Measurements from ENCODE around the gene DNM3. TPM values are rescaled to one million over a fixed set of nuclear protein-coding genes. Genes with fewer than 3 reads are reported as not detected.
"Not testable (repeated sequence)": the region's sequence is repeated elsewhere in the genome, so short reads cannot be mapped to it uniquely, and the experiment has no call there.

Gene DNM3
- total and polyA plus RNA-seq, 12 donors = 7.2 to 78.6 (median 18.4) TPM

GRCh38 chr1:171799166-171799565 is 42.1 kb upstream of the DNM3 start:
- WGBS, 4 donors = 57 to 68% (median 63%) methylated on average over 4 of the region's 4 CpGs
- H3K27ac ChIP-seq = no peak overlapping the region
- intact Hi-C loops (cut with DNase I) = no loop called here
- no peaks in the 10 kb centered on the region for H3K9me3 ChIP-seq (replicated peaks in 1 of 3)
- H3K36me3 ChIP-seq (replicated peaks in 1 of 2) = peaks cover 0 to 14% of the 10 kb centered on the region in 2 donors
- DNase-seq = peak in 1 of 7 donors; percentile 41
- no peak overlapping the region for H3K4me3 ChIP-seq
- H3K4me1 ChIP-seq (replicated peaks in 1 of 2) = peaks cover 16 to 17% of the 10 kb centered on the region in 2 donors
- H3K27me3 ChIP-seq = no peaks in the 10 kb centered on the region
- TF ChIP-seq POLR2A (IDR thresholded peaks at IDR 0.05) = no peak
- TF ChIP-seq CTCF (IDR thresholded peaks at IDR 0.05) = no peak

- 98 to 100% (median 100%) methylated on average over 2 of the region's 2 CpGs for WGBS, 4 donors
- H3K4me3 ChIP-seq; intact Hi-C loops (cut with DNase I): not testable (repeated sequence)
Measured at GRCh38 chr1:171799698-171800097, 41.6 kb upstream of the DNM3 start.

GRCh38 chr1:171800342-171800741 is 41.0 kb upstream of the DNM3 start:
- H3K27ac ChIP-seq = no peak overlapping the region
- intact Hi-C loops (cut with DNase I) = no loop called here
- no peaks in the 10 kb centered on the region for H3K27me3 ChIP-seq
- no peak overlapping the region for H3K4me3 ChIP-seq
- 91 to 96% (median 94%) methylated on average over 3 of the region's 3 CpGs for WGBS, 4 donors
- peaks cover 0 to 5% of the 10 kb centered on the region in 2 donors for H3K36me3 ChIP-seq (replicated peaks in 1 of 2)
- no peak for TF ChIP-seq POLR2A (IDR thresholded peaks at IDR 0.05)
- no peak for TF ChIP-seq CTCF (IDR thresholded peaks at IDR 0.05)
- DNase-seq = no peak
- H3K9me3 ChIP-seq (replicated peaks in 1 of 3) = no peaks in the 10 kb centered on the region
- peaks cover 17 to 19% of the 10 kb centered on the region in 2 donors for H3K4me1 ChIP-seq (replicated peaks in 1 of 2)

More at GRCh38 chr1:171799698-171800097, 41.6 kb upstream of the DNM3 start:
- not testable (repeated sequence) for DNase-seq; H3K27me3 ChIP-seq; H3K27ac ChIP-seq; H3K36me3 ChIP-seq (replicated peaks in 1 of 2); H3K9me3 ChIP-seq (replicated peaks in 1 of 3)
- H3K4me1 ChIP-seq (replicated peaks in 1 of 2) = peaks cover 16 to 17% of the 10 kb centered on the region in 2 donors

- H3K36me3 ChIP-seq (replicated peaks in 1 of 2) = peaks cover 0 to 5% of the 10 kb centered on the region in 2 donors
- WGBS, 4 donors = 60 to 70% (median 67%) methylated on average over 3 of the region's 3 CpGs
- H3K4me3 ChIP-seq = no peak overlapping the region
- no peaks in the 10 kb centered on the region for H3K27me3 ChIP-seq
- DNase-seq = no peak
- H3K27ac ChIP-seq = no peak overlapping the region
- TF ChIP-seq CTCF (IDR thresholded peaks at IDR 0.05) (no peak), POLR2A (IDR thresholded peaks at IDR 0.05) (no peak)
- H3K4me1 ChIP-seq (replicated peaks in 1 of 2) = peaks cover 17 to 24% of the 10 kb centered on the region in 2 donors
- H3K9me3 ChIP-seq (replicated peaks in 1 of 3) = no peaks in the 10 kb centered on the region
- intact Hi-C loops (cut with DNase I) = no loop called here
Measured at GRCh38 chr1:171800851-171801250, 40.4 kb upstream of the DNM3 start.

GRCh38 chr1:171801487-171801891 is 39.8 kb upstream of the DNM3 start:
- TF ChIP-seq POLR2A (IDR thresholded peaks at IDR 0.05) (no peak), CTCF (IDR thresholded peaks at IDR 0.05) (peak; percentile 65 to 89 (median 82))
- no peak overlapping the region for H3K27ac ChIP-seq
- H3K36me3 ChIP-seq (replicated peaks in 1 of 2) = peaks cover 0 to under 1% of the 10 kb centered on the region in 2 donors
- H3K27me3 ChIP-seq = no peaks in the 10 kb centered on the region
- no peaks in the 10 kb centered on the region for H3K9me3 ChIP-seq (replicated peaks in 1 of 3)
- DNase-seq = peak in 3 of 7 donors; percentile 31 to 38 (median 33)
- no peak overlapping the region for H3K4me3 ChIP-seq
- H3K4me1 ChIP-seq (replicated peaks in 1 of 2) = peaks cover 14 to 30% of the 10 kb centered on the region in 2 donors
- WGBS, 4 donors = 0 to 4% (median 2%) methylated on average over 2 of the region's 2 CpGs
- intact Hi-C loops (cut with DNase I) = no loop called here

Measured in adrenal gland (tissue), 12 donors.